NOMO-1 (cell line): ENCODE measurements around the gene TSPAN4.

ENCODE experiments used
- DNase-seq, 2 experiments: peaks; one replicate each; lab custom pipeline; 2025; ENCODE audit not compliant: unreplicated experiment in 2 of 2; lab: John Stamatoyannopoulos, UW

The TSPAN4 gene

DNA sequence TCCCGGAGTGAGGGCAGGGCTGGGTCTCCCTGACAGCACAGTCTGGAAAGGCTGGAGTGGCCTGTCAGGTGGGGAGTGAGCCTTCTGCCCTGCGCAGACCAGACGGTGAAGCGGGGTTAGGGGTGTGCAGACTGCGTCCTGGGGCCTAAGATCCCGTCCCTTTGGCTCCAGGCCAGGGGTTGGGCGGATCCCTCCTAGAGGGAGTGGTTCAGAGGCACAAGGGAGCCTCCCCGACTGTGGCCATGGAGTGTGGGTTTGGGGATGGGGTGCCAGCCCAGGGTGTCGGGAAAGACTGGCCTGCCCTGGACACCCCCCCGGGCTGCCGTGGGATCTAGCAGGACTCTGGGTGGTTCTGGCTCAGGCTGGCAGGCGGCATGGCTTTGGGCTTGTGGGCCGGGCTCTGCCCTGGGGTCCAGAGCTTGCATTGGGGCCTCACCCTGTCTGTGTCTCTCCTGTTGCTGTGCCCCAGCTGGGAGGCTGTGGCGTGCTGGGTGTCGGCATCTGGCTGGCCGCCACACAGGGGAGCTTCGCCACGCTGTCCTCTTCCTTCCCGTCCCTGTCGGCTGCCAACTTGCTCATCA is 19.5 kb downstream of the TSPAN4 start:
- DNase-seq = no peak

- no peak for DNase-seq
Measured at GRCh38 chr11:862696-863022, 20.0 kb downstream of the TSPAN4 start.

DNA sequence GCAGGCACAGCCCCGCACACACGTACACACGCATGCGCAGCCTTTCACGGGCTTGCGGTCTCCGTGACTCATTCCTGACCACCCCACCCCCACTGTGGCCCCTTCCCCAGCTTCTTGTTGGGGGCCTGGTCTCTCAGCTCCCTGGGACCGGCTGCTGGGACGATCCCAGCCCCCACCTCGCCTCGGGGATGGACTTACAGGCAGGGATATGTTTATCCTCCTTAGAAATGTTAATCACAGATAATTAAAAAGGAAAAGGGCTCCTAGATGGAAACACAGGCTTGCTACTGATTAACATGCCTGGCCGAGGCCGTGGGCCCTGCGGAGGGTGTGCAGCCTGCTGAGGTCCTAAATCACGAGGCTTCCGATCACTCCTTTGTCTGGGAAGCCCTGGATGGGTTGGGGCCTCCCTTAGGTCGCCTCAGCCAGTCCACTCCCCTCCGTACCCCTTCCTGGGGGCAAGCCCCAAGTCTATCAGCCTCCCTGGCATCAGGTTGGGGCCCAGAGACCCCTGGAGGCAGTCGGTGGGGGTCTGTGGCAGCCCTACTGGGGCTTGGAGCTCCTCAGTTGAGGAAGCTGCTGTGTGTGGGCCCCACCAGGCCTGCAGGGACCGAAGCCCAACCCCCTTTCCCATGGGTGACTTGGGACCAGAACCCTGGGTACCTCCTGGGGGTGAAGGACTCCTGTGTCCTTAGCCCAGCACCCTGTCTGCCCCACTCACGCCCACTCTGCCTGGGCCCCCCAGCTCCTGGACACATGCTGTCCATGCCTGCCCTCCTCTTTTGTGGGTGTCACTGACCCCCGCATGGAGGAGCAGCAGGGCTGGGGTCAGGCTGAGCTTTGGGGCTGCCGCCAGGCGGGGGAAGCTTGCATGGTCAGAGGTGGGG is 20.6 kb downstream of the TSPAN4 start:
- DNase-seq = no peak

- no peak for DNase-seq
Measured at GRCh38 chr11:863910-864827, 21.5 kb downstream of the TSPAN4 start.

DNA sequence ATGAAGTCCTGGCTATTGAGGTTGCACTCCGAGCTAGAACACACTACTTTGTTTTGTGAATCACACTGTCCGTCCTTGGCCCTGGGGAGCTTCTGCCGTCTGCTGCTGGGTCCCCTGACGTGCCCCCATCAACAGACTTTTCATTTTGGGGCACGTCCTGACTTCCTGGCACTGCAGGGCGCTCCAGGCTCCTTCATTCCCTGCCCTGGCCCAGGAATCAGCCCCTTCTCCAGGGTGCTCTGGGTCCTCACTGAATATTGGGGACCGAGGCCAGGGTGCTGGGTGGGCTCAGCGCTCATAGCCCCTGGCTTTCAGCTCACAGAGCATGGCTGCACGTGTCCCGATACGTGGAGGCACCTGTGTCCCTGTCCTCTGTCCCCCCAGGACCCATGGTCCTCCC is 22.2 kb downstream of the TSPAN4 start:
- no peak for DNase-seq

DNA sequence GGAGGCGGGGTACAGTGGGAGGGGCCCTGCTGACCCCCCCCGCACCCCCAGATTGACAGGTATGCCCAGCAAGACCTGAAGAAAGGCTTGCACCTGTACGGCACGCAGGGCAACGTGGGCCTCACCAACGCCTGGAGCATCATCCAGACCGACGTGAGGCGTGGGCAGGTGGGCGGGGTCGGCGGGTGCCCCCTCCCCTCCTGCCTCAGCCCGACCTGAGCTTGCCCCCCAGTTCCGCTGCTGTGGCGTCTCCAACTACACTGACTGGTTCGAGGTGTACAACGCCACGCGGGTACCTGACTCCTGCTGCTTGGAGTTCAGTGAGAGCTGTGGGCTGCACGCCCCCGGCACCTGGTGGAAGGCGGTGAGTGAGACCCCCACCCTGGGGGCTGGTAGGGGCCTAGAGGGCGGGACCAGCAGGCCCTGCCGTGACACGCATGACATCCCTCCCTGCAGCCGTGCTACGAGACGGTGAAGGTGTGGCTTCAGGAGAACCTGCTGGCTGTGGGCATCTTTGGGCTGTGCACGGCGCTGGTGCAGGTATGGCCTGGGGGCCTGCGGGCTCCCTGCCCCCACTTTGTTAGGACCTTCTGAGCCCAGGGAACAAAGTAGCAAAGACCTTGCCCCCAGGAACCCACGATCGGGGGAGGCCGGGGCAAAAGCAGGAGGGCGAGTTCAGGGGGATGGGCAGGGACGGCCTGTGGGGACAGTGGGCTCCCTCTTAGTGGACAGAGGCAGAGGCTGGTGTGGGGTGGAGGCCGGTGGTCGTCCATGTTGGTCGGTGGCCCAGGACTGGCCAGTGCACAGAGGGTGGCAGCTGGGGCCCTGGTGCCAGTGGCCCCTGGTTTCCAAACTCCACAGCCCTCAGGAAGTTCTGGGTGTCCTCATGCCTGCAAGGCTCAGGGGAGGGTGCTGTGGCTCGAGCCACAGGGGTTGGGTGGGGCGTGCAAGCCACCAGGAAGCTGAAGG is 23.1 kb downstream of the TSPAN4 start:
- no peak for DNase-seq

- no peak for DNase-seq
Measured at GRCh38 chr11:866481-866880, 23.8 kb downstream of the TSPAN4 start.

DNA sequence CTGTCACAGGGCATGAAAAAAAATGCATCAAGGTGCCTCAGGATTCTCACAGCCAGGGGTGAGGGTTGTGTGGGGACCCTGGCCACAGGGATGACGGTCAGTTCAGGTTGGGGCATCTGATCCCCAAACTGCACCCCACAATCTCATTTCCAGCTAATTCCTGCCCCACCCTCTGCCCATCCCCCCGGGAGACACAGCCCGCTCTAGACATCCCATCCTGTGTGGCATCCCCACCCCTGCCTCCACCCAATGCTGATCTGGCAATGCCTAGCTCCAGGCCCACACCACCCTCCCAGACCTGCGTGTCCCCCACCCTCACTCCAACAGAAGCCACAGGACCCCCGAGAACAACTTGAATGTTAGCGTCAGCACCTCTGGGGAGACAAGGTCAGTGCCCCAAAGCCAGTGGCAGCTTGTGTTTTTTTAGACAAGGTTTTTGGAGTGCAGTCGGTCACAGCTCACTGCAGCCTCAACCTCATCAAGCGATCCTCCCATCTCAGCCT is 25.3 kb downstream of the TSPAN4 start:
- DNase-seq = no peak

- DNase-seq = no peak
Measured at GRCh38 chr11:868394-868793, 25.7 kb downstream of the TSPAN4 start.

GRCh38 chr11:868802-869201 is 26.1 kb downstream of the TSPAN4 start:
- DNase-seq = no peak

DNA sequence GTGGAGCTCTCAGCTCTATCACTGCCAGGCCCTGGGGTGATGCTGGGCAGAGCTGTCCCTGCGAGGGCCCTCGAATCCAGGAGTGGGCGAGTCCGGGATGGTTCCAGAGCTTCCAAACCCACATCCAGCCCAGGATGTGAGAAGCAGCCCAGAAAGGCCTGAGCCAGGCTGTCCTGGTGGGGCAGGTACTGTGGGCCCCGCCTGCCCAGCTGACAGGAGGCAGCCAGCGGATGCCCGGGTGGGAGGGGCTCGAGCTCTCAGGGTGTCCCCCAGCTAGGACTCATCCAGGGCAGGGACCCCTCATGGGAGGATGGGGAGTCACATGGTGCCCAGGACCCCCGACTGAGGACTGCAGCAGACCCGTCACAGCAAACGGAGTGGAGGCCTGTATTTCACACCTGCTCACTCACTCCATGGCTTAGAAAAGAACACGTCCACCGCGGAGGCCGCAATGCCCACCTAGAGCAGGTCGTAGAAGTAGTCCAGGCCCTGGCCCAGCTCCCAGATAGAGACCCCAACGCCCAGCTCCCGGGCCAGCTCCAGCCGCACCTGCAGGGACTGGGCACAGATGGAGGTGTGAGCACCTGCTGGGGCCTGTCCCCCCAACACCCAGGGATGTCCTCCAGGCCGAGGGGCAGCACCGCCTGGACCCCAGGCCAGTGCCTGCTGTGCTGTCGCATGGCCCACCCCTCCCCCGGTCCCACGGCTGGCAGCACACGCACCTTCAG is 26.9 kb downstream of the TSPAN4 start:
- no peak for DNase-seq

- DNase-seq = no peak
Measured at GRCh38 chr11:870127-870413, 27.4 kb downstream of the TSPAN4 start.

DNA sequence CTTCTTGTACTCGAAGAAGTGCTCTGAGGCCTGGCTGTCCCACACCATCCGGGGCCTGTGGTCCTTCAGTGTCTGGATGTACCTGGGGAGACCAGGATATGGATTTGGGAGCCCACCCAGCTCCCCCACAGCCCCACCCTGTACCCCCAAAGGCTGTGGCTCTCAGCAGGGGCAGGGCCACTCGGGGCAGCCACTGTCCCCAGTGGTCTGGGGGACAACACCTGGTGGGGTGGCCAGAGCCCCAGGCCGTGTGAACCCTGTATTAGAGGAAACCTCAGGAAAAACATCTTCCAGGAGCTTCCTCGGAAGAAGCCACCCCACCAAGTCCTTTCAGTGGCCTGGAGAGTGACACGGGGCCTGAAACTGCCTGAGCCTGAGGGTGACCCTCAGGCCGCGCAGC is 27.8 kb downstream of the TSPAN4 start:
- DNase-seq = no peak

DNA sequence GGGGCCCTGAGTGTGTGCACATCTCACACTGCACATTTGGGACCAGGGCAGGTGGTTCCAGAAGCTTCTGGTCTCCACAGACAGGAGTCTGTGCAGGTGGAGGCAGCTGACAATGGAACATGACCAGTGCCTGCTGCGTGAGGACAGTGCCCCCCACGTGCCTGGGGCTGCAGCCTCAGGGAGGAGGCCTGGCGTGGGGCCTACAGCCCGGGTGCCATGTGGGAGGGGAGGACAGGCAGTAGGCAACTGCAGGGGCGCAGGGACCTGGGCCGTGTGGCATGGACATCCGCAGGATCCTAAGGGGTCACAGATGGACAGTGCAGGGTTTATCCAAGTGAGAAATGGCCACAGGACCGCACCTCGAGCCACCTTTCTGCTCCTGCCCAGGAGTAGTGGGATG is 28.8 kb downstream of the TSPAN4 start:
- no peak for DNase-seq

DNA sequence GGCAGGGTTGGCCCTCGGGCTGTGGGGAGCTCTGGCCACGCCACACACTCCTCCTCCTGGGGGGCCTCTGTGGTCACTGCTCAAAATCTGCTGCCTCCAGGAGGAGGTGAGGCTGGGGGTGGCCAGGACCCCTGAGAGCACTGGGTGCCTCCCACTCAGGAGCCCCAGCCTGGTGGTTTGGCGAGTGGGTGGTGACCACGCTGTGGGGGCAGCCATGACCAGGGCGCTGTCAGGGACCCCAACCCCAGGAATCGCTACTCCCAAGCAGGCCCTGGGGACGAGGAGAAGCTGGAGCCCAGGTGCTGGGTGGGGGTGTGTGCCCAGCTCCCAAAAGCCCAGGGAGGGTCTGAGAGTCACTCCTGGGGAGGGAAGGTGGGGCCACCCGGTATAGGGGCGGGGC is 30.1 kb downstream of the TSPAN4 start:
- no peak for DNase-seq

DNA sequence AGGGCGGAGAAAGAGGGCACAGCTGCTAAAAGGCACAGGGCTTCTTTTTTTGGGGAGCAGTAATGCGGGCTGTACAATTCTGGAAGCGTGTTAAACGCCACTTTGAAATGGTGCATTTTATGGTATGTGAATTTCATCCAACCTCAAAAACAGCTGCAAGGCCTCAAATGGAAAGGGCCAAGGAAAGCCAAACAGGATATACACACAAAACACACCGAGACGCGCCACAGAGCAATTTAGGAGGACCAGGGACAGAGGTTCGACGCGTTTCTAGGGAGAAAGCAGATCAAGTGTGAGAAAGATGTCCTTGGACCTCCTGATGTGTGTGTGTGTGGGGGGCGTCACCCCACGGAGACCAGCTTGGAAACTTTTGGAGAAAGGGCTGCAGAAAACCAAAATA is 31.1 kb downstream of the TSPAN4 start:
- no peak for DNase-seq

DNA sequence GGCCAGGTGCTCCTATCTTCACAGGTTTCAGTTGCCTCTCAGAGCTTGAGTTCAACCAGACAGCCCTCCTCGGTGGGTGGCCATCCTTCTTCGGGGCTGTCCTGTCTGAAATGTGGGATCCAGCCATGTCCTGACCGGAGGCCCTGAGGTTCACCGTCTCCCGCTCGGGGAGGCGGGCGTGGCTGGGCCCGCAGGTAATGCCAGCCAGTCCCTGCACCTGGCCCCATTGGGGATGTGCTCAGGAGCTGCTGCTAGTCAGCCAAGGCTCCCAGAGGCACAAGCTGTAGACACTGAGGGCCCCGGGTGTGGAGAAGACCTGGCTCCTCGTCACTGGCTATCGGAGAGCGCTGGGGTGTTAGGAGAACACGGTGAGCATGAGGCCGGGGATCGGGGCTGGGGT is 32.6 kb downstream of the TSPAN4 start:
- DNase-seq = no peak

- no peak for DNase-seq
Measured at GRCh38 chr11:875769-876301, 33.2 kb downstream of the TSPAN4 start.

DNA sequence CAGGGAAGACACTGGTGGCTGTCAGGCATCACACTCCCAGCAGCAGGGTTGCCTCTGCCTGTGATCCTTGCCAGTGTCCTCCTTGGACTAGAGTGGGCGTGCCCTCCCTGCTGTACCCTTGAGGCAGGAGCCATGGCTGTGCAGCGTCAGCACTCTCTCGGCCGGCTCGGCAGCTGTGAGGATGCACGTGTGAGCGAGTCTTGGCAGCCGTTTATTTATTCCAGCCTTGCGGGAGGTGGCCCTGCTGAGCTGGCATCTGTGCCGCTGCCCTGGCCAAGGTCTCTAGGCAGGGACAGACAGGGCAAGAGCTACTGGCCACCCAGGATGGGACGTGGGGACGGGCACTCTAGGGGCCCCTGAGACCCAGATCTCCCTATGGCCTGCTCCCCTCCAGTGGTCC is 33.9 kb downstream of the TSPAN4 start:
- no peak for DNase-seq

GRCh38 chr11:877565-877964 is 34.9 kb downstream of the TSPAN4 start:
- DNase-seq = no peak
